ENCODE results near the gene LHX2.
A peak's percentile ranks its signal among the peaks of the same experiment; 100 is the strongest.

The LHX2 gene

DNA sequence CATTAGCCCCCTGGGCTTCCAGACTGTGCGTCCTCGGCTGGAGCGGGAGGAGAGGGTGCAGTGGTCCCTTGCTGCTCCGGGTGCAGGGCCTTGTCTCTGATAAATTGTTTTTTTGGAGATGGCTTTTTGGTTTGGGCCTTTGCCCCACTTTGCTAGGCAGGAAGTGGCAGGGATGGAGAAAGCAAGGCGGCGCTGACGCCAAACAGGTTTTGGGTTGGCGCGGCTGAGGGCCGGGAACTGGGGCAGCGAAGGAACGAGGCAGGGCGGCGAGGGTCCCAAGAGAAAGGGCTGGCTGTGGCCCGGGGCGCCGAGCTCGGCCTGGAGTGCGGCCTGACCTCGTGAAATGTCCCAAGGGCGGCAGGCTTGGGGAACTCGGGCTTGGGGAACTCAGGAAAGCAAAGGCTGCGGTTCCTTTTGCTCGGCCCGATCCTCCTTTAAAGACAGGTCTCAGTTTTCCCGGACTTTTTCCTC is 4.1 kb downstream of the LHX2 start:
- TF ChIP-seq, protein P1, sequence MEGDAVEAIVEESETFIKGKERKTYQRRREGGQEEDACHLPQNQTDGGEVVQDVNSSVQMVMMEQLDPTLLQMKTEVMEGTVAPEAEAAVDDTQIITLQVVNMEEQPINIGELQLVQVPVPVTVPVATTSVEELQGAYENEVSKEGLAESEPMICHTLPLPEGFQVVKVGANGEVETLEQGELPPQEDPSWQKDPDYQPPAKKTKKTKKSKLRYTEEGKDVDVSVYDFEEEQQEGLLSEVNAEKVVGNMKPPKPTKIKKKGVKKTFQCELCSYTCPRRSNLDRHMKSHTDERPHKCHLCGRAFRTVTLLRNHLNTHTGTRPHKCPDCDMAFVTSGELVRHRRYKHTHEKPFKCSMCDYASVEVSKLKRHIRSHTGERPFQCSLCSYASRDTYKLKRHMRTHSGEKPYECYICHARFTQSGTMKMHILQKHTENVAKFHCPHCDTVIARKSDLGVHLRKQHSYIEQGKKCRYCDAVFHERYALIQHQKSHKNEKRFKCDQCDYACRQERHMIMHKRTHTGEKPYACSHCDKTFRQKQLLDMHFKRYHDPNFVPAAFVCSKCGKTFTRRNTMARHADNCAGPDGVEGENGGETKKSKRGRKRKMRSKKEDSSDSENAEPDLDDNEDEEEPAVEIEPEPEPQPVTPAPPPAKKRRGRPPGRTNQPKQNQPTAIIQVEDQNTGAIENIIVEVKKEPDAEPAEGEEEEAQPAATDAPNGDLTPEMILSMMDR (IDR thresholded peaks at IDR 0.05; ENCODE audit: extremely low read depth, missing control alignments), result no peak
- DNase-seq (ENCODE audit: low spot score), result peak; percentile 47

DNA sequence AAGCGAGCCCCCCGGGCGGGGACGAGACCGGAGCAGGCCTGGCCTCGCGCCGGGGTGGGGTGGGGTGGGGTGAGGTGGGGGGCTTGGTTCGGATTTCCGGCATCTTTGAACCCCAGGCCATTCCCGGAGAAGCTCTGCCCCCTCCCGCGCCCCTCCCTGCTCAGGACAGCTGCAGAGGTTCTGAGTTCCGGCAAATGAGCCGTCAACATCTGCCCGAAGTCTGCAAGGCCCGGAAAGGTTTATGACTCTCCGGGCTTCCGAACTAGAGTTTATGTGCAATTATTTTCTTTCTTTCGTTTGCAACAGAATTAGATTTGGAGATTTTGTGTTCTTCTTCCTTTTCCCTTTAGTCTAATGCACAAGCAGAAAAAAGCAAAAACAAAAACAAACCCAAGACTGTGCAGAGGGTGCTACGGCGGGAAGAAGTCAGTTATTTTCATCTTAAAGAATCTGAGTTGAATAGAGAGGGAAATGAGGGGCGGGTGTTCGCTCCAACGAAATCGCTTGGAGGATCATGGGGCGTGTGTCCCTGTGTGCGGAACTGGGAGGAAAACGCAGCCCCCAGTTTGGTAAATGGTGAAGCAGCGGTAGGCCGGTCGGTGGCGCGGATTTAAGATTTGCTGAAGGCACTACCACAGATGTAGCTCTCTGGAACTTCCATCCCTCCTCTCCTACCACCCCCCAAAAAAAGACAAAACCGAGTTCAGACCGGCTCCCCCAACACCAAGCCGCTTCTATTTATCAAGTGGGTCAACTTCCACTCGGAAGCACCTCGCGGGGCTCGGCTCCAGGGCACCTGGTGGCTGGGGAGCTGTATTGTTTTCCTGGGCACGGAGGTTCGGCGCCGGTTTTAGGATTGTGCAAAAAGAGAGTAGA is 4.8 kb downstream of the LHX2 start:
- DNase-seq (ENCODE audit: low spot score), result peak; percentile 59
- TF ChIP-seq, protein P1 (IDR thresholded peaks at IDR 0.05; ENCODE audit: extremely low read depth, missing control alignments), result no peak

DNA sequence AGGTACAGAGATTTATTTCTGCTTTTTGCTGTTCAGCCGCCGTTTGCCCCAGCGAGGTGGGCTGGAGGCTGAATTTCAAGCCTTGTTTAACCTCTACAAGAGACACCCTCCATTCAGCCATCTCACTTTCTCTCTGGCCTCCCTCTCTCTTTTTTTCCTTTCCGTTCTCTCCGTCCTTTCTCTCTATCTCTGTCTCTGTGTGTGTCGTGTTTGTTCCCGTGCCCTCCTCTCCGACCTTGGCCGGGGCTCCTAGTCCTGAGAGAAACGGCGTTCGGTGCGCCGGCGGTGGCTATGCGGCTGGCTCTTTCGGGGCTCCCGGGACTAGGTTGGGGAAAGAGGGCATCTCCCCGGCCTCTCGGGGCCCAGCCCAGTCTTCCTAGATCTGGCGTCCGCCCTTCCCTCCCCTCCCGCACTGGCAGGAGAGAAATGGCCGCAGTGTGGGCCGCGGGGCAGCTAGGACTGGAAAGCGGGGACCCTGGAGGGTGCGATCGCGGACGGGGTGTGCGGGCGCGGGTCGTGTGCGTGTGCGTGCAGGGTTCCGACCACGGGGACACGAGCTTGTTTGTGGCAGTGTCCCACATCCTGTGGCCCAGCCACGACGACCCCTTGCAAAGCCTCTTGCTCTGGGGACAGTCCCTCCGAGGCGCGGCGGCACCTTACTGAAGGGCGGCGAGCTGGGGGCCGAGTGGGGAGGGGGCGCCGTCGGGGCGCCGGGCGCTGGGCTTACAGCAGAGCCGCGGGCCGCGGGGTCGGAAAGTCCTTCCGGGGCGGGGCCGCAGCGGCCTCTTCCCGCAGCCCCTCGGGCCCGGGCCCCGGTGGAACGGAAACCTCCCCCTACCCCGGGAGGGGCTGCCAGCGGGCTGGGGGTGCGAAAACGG is 5.7 kb downstream of the LHX2 start:
- DNase-seq (ENCODE audit: low spot score), result peak; percentile 57

DNA sequence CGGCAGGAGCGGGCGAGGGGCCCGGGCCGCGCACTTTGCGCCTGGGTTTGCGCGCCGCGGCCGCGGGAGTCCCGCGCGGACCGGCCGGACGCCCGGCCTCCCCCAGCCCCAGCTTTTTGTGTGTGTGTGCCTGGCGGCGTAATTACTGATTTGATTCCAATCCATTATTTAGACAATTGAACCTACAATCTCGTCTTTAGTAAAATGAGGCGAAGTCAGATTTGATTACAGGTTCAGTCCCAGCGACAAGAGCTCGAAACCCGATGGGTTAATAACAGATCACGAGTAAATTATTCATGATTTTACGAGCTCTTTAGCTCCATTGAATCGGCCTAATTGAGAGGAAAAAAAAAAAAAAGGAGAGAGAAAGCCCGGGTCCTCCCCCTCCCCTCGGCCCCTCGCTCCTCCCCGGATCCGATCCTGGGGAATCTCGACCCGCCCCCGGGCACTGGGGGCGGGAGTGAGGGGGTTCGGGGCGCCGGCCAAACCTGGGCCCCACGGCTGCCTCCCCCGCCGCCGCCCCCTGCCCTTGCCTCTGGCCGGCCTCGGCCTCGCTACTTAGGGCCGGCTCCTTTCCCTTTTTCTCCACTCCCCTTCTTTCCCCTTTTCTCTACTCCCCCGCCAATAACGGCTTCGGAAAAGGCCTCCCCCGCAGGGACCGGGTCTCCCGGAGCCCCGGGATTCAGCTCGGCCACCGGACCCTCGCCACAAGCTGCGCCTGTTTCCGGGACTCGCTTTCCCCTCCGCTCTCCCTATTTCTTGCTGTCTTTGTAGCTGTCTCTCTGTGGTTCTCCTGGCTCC is 6.6 kb downstream of the LHX2 start:
- TF ChIP-seq, protein P1 (IDR thresholded peaks at IDR 0.05; ENCODE audit: extremely low read depth, missing control alignments), result no peak
- peak; percentile 43 for DNase-seq (ENCODE audit: low spot score)

More for the DNA sequence above, 5.7 kb downstream of the LHX2 start:
- TF ChIP-seq, protein P1 (IDR thresholded peaks at IDR 0.05; ENCODE audit: extremely low read depth, missing control alignments), result no peak

DNA sequence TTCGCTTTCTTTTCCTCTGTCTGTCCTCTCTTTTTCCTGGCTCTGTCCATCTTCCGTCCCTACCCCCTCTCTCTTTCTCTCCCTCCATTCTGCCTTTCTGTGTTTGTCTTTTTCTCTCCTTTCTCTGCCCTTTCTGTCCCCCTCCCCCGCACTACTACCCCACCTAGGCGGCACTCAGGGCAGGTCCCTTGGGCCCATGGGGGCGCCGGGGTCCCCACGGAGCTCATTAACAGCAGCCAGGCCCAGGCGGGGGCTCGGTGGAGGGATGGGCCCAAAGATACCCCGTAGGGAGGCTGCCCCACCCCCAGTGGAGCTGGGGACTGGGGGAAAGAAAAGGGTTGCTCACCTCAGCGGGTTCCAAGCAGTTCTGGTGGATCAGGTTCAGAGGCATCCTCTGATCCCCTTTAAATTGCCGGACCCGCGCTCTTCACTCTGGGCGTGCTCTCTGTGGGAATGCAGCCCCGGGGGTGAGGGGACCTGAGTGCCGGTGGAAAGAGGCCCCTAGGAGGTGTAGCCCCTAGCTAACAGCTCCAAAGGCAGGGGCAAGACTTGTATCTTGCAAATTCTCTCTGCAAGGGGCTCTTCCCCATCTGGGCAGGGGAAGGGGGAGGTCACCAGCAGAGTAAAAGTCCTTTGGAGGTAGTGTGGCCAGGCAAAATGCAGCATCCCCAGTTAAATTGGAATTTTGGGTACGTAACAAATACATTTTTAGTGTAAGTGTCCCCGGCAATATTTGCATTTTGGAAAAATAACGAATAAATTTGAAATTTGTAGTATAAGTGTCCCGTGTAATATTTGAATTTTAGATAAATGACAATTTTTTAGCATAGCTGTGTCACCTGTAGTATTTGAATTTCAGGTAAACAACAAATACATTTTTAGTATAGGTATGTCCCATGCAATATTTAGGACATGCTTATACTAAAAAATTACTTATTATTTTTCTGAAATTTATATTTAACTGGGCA is 7.4 kb downstream of the LHX2 start:
- TF ChIP-seq, protein P1 (IDR thresholded peaks at IDR 0.05; ENCODE audit: extremely low read depth, missing control alignments), result no peak
- peak; percentile 44 for DNase-seq (ENCODE audit: low spot score)
